Heart right ventricle (tissue), 16 donors: Measurements from ENCODE around the gene TAS2R46. TPM values are rescaled to one million over a fixed set of nuclear protein-coding genes. Genes with fewer than 3 reads are reported as not detected.
"Not testable (repeated sequence)": the region's sequence is repeated elsewhere in the genome, so short reads cannot be mapped to it uniquely, and the experiment has no call there.

Experiments used
- ATAC-seq, 8 donors: fragments of 200-7000 bp; cut with Tn5 transposase; one replicate each; pipeline ENCODE4 v1.9.1; 2020; ENCODE audit warnings: mild to moderate bottlenecking in 8 of 8, moderate library complexity in 8 of 8, moderate number of reproducible peaks in 1 of 8
- DNase-seq, 2 donors: peaks; one replicate each; pipeline ENCODE4 v3.0.0-alpha.2; 2020
- H3K27ac ChIP-seq, 10 donors: fragments of 200-600 bp; sonication (generic) in 2 of 10; one replicate each; pipeline versions ENCODE4 v1.5.0 to v1.8.0; 2020 to 2022; ENCODE audit warnings: mild to moderate bottlenecking in 3 of 10
- H3K27me3 ChIP-seq, 7 donors: fragments of 200-600 bp; one replicate each; pipeline ENCODE4 v1.8.0; 2021 to 2022; ENCODE audit warnings: mild to moderate bottlenecking in 2 of 7
- H3K36me3 ChIP-seq, 9 donors: fragments of 200-600 bp; sonication (generic) in 1 of 9; one replicate each; pipeline versions ENCODE4 v1.5.0 to v1.8.0; 2020 to 2022; ENCODE audit warnings: mild to moderate bottlenecking in 2 of 9
- H3K4me1 ChIP-seq, 9 donors: fragments of 200-600 bp; sonication (generic) in 1 of 9; one replicate each; pipeline versions ENCODE4 v1.5.0 to v1.8.0; 2020 to 2022; ENCODE audit warnings: mild to moderate bottlenecking in 4 of 9
- H3K4me3 ChIP-seq, 10 donors: fragments of 200-600 bp; sonication (generic) in 2 of 10; one replicate each; pipeline versions ENCODE4 v1.5.0 to v1.8.0; 2020 to 2022; ENCODE audit warnings: mild to moderate bottlenecking in 7 of 10, moderate library complexity in 2 of 10
- H3K9me3 ChIP-seq, 11 donors: fragments of 200-600 bp in 10 of 11; sonication (generic) in 2 of 11; one replicate each; pipeline versions ENCODE4 v1.5.0 to v1.8.0; 2013 to 2022; ENCODE audit warnings: mild to moderate bottlenecking in 2 of 11, control low read depth in 1 of 11, moderate library complexity in 1 of 11
- WGBS, 2 donors: extraction: QIAGEN DNeasy Blood & Tissue Kit; methylation state at CpG; one replicate each; pipeline ENCODE4 v1.1.7; 2013; ENCODE audit warnings: inconsistent platforms in 1 of 2; 5-methylcytosine and 5-hydroxymethylcytosine counted together
- intact Hi-C, 10 donors: fragments of 100-400 bp; cut with DNase I; formaldehyde crosslinking; loops; one replicate each; pipeline versions ENCODE4 v1.11.1 to v1.14.2; 2022
- polyA plus RNA-seq, 2 donors: library from polyadenylated mRNA; stranded (reverse); fragments of 200-250 nt; gene quantifications; one replicate each; pipeline ENCODE4 v1.2.3, GENCODE V29; 2013
- total RNA-seq, 10 donors: library from RNA; stranded (reverse); fragmentation: NEBNext Ultra II Directional in 3 of 10; extraction: Animal tissue kit (Norgen Biotek cat#: 25700) in 3 of 10; gene quantifications; one replicate each; pipeline versions ENCODE4 v1.2.1 to v1.2.4, GENCODE V29; 2021 to 2023
- TF ChIP-seq, protein P1 (sequence below), 9 donors: fragments of 200-600 bp; sonication (generic) in 2 of 9; IDR thresholded peaks; one replicate each; pipeline versions ENCODE4 v1.5.0 to v1.8.0; 2021 to 2022; ENCODE audit warnings: antibody characterized with exemption in 9 of 9, mild to moderate bottlenecking in 5 of 9, moderate library complexity in 1 of 9
- donor health status: Arrhythmogenic right ventricular cardiomyopathy.
- donor health status: ischemic (EF 13 %, LVEDD 7.1; RV severe dilation, severe dysfunction).
- donor health status: healthy with polysubstance abuse.
- donor health status: DM: no; HTN: yes; CAD: no.
- donor health status: DM: no; HTN: no; CAD: no.
- donor health status: ischemic (EF 25% LVEDD 6.9; RV normal size, moderate dysfunction).
- donor health status: ischemic (EF 25% LVEDD 5.7; RV mildly dilated, moderate dysfunction).
- donor health status: healthy.
- donor health status: DM: yes; HTN: yes; CAD: no.
- donor health status: Ischemic cardiomyopathy.
- donor health status: ischemic (EF 35%, LVEDD 5.7; RV mildly dilated, moderate dysfunction).
- donor health status: nonischemic (EF 11% LVEDD 7.7; RV severe dilation, severe dysfunction).
- donor health status: DM: yes; HTN: yes; CAD: no.
- donor health status: PGD.
- donor health status: ischemic (EF 29% LVEDD 5.4; RV normal size, mild dysfunction).
- donor health status: nonischemic (EF 23%, LVEDD 6.1; RV moderate dilation, normal function).

TAS2R46 gene
- total and polyA plus RNA-seq, 12 donors, result 0.28 to 0.93 (median 0.51) TPM; not detected in 5

DNA sequence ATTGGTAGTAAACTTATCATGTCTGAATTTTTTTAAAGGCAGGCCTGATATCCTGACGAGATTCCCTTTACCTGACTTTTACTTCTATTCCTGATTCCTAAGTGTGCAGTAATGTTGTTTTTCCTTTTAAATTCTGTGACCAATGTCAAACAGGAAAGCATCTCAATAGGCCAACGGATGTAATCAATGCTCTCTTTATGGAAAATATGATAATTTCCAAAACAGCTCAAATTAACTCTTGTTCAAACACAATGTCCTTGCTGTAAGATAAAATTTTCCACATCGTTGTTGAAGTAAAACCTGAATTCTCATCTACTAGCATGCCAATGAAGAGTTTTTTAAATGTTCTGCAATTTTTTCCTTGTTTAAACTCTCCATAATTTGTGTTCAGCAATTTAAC lies 22.9 kb downstream of the TAS2R46 start:
- DNase-seq (no peak), ATAC-seq (no peak)
- intact Hi-C loops, result loop anchor here in 1 of 10 donors (2.0 to 5.0 kb wide), 2 partner anchors 28 to 48 kb away; no protein-coding TSS in a partner anchor
- peaks cover 0 to 15% (median 0%) of the 10 kb centered on the region in 9 donors for H3K36me3 ChIP-seq
- WGBS, 2 donors, result 68 to 71% methylated on average over 3 of the region's 3 CpGs
- no peak overlapping the region for H3K27ac ChIP-seq
- H3K9me3 ChIP-seq, result peaks cover 0 to 11% (median 0%) of the 10 kb centered on the region in 11 donors
- no peaks in the 10 kb centered on the region for H3K27me3 ChIP-seq
- no peaks in the 10 kb centered on the region for H3K4me1 ChIP-seq
- H3K4me3 ChIP-seq, result no peak overlapping the region
- TF ChIP-seq, protein P1, sequence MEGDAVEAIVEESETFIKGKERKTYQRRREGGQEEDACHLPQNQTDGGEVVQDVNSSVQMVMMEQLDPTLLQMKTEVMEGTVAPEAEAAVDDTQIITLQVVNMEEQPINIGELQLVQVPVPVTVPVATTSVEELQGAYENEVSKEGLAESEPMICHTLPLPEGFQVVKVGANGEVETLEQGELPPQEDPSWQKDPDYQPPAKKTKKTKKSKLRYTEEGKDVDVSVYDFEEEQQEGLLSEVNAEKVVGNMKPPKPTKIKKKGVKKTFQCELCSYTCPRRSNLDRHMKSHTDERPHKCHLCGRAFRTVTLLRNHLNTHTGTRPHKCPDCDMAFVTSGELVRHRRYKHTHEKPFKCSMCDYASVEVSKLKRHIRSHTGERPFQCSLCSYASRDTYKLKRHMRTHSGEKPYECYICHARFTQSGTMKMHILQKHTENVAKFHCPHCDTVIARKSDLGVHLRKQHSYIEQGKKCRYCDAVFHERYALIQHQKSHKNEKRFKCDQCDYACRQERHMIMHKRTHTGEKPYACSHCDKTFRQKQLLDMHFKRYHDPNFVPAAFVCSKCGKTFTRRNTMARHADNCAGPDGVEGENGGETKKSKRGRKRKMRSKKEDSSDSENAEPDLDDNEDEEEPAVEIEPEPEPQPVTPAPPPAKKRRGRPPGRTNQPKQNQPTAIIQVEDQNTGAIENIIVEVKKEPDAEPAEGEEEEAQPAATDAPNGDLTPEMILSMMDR (IDR thresholded peaks at IDR 0.05), result no peak

- H3K27me3 ChIP-seq, DNase-seq, intact Hi-C loops, H3K36me3 ChIP-seq, ATAC-seq, H3K4me3 ChIP-seq, H3K9me3 ChIP-seq, H3K27ac ChIP-seq, H3K4me1 ChIP-seq: not testable (repeated sequence)
- 100% methylated on average over 1 of the region's 3 CpGs; no CpG with 5 or more reads in 1 of the 2 donors for WGBS, 2 donors
Observed at GRCh38 chr12:11033959-11034358, 28.1 kb downstream of the TAS2R46 start.

GRCh38 chr12:11031307-11031706 lies 30.8 kb downstream of the TAS2R46 start, which contains the start of gene TAS2R31:
TAS2R31 (minus strand) TSS chr12:11031407; CDS start chr12:11031335, 72 bp downstream.
- Histone ChIP-seq H3K9me3 (no peaks in the 10 kb centered on the region), H3K4me1 (no peaks in the 10 kb centered on the region), H3K4me3 (no peak within 1 kb of the TSS), H3K27me3 (no peaks in the 10 kb centered on the region), H3K27ac (no peak within 1 kb of the TSS), H3K36me3 (peaks cover 0 to 8% (median 0%) of the 10 kb centered on the region in 9 donors)
- ATAC-seq (no peak), DNase-seq (no peak)
- TF ChIP-seq, protein P1 (IDR thresholded peaks at IDR 0.05), result no peak
- 97 to 99% methylated on average over 6 of the region's 6 CpGs for WGBS, 2 donors
- intact Hi-C loops, result no loop called here

DNA sequence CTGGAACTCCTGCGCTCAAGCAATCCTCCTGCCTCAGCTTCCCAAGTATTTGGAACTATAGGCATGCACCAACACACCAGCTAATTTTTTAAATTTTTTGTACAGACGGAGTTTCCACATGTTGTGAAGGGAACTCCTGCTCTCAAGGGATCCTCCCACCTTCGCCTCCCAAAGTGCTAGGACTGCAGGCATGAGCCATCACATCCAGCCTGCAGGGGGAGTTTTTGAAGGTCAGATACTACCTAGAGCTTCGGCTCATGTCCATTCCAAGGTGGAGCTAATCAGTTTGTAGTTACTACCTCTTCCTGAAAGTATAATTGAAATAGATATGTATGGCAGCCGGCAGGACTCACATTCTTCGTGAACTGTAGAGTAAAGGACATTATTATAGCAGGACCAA lies 36.0 kb downstream of the TAS2R46 start:
- intact Hi-C loops, result no loop called here
- H3K27me3 ChIP-seq, result no peaks in the 10 kb centered on the region
- H3K27ac ChIP-seq, result no peak overlapping the region
- no peaks in the 10 kb centered on the region for H3K4me1 ChIP-seq
- 95 to 96% methylated on average over 6 of the region's 6 CpGs for WGBS, 2 donors
- ATAC-seq, result no peak
- no peak overlapping the region for H3K4me3 ChIP-seq
- no peak for DNase-seq
- peaks cover 0 to 14% (median 0%) of the 10 kb centered on the region in 9 donors for H3K36me3 ChIP-seq
- TF ChIP-seq, protein P1 (IDR thresholded peaks at IDR 0.05), result peak in 1 of 9 donors; percentile 9
- peaks cover 0 to 10% (median 0%) of the 10 kb centered on the region in 11 donors for H3K9me3 ChIP-seq

- no peak overlapping the region for H3K27ac ChIP-seq
- intact Hi-C loops, result no loop called here
- H3K9me3 ChIP-seq, result peaks cover 0 to 10% (median 0%) of the 10 kb centered on the region in 11 donors
- DNase-seq, result no peak
- ATAC-seq, result no peak
- H3K27me3 ChIP-seq, result no peaks in the 10 kb centered on the region
- H3K4me1 ChIP-seq, result no peaks in the 10 kb centered on the region
- no peak overlapping the region for H3K4me3 ChIP-seq
- peaks cover 0 to 14% (median 0%) of the 10 kb centered on the region in 9 donors for H3K36me3 ChIP-seq
- TF ChIP-seq, protein P1 (IDR thresholded peaks at IDR 0.05), result no peak
- WGBS, 2 donors, result 81 to 88% methylated on average over 2 of the region's 2 CpGs
Observed at GRCh38 chr12:11023387-11023786, 38.7 kb downstream of the TAS2R46 start.
